Left ventricle myocardium inferior (tissue), 1 donor: Measurements from ENCODE around the gene TRAPPC12. TPM values are rescaled to one million over a fixed set of nuclear protein-coding genes. Genes with fewer than 3 reads are reported as not detected.

Experiments
- DNase-seq: peaks from one replicate; pipeline ENCODE4 v3.0.0-alpha.2; 2020
- H3K27ac ChIP-seq: fragments of 200-600 bp; replicated peaks from 2 replicates; pipeline ENCODE4 v1.8.0; 2021
- H3K27me3 ChIP-seq: fragments of 200-600 bp; 2 replicates; pipeline ENCODE4 v1.8.0; 2021; ENCODE audit warnings: low read depth
- H3K36me3 ChIP-seq: fragments of 200-600 bp; 2 replicates; pipeline ENCODE4 v1.8.0; 2021
- H3K4me1 ChIP-seq: fragments of 200-600 bp; 2 replicates; pipeline ENCODE4 v1.8.0; 2021
- H3K4me3 ChIP-seq: fragments of 200-600 bp; 2 replicates; pipeline ENCODE4 v1.8.0; 2021; ENCODE audit warnings: mild to moderate bottlenecking, moderate library complexity
- H3K9me3 ChIP-seq: fragments of 200-600 bp; replicated peaks from 2 replicates; pipeline ENCODE4 v1.8.0; 2021
- intact Hi-C: fragments of 100-400 bp; cut with micrococcal nuclease; formaldehyde crosslinking; loops from one replicate; pipeline ENCODE4 v1.11.0; 2022
- total RNA-seq: library from RNA; stranded (reverse); fragmentation: NEBNext Ultra II Directional; extraction: Animal tissue kit (Norgen Biotek cat#: 25700); gene quantifications from one replicate; pipeline ENCODE4 v1.2.1, GENCODE V29; 2021
- TF ChIP-seq, protein P1 (sequence below): fragments of 200-600 bp; IDR thresholded peaks from 2 replicates; pipeline ENCODE4 v1.8.0; 2021; ENCODE audit warnings: antibody characterized with exemption, mild to moderate bottlenecking, borderline replicate concordance
- donor health status: DM: no; HTN: yes; CAD: no; lungs with severe emphysema.

TRAPPC12 gene
- total RNA-seq, 1 donor from 2014 or later, result 127 TPM

DNA sequence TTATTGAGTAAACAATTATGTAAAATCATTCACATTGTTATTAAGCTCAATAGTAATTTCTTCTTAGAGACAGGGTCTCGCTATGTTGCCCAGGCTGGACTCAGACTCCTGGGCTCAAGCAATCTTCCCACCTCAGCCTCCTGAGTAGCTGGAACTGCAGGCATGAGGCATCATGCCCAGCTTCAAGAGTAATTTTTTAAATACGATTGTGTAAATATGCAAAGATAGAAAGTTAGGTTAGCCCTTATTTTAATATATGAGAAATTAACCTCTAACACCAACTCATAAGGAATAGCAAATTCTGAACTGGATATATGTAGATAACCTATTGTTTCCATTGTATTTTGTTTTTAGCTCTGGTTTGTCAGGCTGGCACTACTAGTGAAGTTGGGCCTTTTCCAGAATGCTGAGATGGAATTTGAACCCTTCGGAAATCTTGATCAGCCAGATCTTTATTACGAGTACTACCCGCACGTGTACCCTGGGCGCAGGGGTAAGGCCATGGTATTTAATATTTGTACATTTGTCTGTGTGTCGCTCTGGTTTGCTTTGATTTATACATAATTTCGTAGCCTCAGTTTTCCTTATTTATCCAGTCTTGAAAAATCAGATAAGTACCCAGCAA is 44.8 kb downstream of the TRAPPC12 start:
- Histone ChIP-seq H3K4me3 (no peak overlapping the region), H3K36me3 (peaks cover 53% of the 10 kb centered on the region), H3K4me1 (peaks cover 22% of the 10 kb centered on the region), H3K27me3 (no peaks in the 10 kb centered on the region), H3K27ac (no peak overlapping the region), H3K9me3 (no peaks in the 10 kb centered on the region)
- DNase-seq, result no peak
- intact Hi-C loops, result no loop called here
- TF ChIP-seq, protein P1, sequence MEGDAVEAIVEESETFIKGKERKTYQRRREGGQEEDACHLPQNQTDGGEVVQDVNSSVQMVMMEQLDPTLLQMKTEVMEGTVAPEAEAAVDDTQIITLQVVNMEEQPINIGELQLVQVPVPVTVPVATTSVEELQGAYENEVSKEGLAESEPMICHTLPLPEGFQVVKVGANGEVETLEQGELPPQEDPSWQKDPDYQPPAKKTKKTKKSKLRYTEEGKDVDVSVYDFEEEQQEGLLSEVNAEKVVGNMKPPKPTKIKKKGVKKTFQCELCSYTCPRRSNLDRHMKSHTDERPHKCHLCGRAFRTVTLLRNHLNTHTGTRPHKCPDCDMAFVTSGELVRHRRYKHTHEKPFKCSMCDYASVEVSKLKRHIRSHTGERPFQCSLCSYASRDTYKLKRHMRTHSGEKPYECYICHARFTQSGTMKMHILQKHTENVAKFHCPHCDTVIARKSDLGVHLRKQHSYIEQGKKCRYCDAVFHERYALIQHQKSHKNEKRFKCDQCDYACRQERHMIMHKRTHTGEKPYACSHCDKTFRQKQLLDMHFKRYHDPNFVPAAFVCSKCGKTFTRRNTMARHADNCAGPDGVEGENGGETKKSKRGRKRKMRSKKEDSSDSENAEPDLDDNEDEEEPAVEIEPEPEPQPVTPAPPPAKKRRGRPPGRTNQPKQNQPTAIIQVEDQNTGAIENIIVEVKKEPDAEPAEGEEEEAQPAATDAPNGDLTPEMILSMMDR, result peak; percentile 32

DNA sequence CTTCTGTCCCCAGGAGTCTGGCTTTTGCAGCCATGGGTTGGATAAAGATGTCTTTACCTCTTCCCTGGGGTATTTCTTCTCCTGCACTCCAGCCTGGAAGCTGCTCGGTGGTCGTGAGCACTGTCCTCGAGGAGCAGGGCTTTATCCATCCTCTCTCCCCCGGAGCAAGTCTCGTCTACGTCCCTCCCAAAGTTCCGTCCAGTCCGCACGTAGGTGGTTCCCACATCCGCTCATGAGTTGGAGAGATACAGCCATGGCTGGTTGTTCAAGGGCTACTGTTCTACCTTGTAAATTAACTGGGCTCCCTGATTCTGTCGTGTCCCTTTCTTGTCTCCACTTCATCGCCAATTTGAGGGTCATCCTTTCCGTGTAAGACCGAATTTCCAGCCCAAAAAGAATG is 47.1 kb downstream of the TRAPPC12 start:
- TF ChIP-seq, protein P1, result no peak
- Histone ChIP-seq H3K27ac (no peak overlapping the region), H3K9me3 (no peaks in the 10 kb centered on the region), H3K36me3 (peaks cover 63% of the 10 kb centered on the region), H3K4me3 (no peak overlapping the region), H3K27me3 (no peaks in the 10 kb centered on the region), H3K4me1 (peaks cover 11% of the 10 kb centered on the region)
- intact Hi-C loops, result no loop called here
- no peak for DNase-seq

DNA sequence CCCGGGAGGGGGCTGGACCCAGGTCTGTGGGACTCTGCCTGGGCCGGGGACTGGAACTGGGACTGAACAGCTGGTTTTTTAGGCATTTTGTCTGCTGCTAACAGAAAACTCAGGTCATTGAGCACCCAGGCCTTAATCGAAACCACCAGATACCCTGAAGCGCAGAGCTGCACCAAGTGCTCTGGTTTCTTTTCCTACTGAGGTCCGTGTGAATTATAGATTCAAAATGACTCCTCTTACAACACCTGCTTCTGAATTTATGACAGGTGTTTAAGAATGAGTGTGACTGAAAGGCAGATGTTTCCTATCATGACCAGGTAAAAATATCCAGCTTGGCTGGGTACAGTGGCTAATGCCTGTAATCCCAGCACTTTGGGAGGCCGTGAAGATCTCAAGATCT is 47.8 kb downstream of the TRAPPC12 start:
- intact Hi-C loops, result no loop called here
- Histone ChIP-seq H3K9me3 (no peaks in the 10 kb centered on the region), H3K36me3 (peaks cover 56% of the 10 kb centered on the region)

DNA sequence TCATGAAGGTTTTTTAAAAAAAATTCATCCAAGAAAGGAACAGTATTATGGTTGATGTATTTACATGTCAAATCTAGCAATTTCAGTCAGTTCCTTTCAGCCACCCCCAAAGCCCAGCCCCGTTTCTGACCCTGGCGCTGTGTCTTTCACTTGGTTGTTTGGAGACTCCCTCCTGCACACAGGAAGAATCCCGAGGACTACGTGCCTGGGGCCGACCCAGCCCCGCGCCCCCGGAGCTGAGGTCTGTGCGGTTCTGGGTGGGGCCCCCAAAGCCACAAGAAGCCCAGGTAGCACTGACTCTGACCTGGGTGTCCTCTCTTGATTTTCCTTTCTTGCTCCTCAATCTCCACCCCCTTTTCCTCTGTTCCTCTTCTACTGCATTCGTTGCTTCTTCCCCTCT is 49.1 kb downstream of the TRAPPC12 start:
- Histone ChIP-seq H3K27me3 (no peaks in the 10 kb centered on the region), H3K4me1 (peaks cover 21% of the 10 kb centered on the region), H3K27ac (no peak overlapping the region), H3K36me3 (peaks cover 43% of the 10 kb centered on the region), H3K9me3 (no peaks in the 10 kb centered on the region), H3K4me3 (no peak overlapping the region)
- intact Hi-C loops, result no loop called here
- TF ChIP-seq, protein P1, result no peak
- no peak for DNase-seq

More for the DNA sequence above, 47.8 kb downstream of the TRAPPC12 start:
- Histone ChIP-seq H3K27me3 (no peaks in the 10 kb centered on the region), H3K4me3 (no peak overlapping the region), H3K4me1 (peaks cover 9% of the 10 kb centered on the region), H3K27ac (no peak overlapping the region)
- TF ChIP-seq, protein P1, result no peak
- DNase-seq, result no peak

DNA sequence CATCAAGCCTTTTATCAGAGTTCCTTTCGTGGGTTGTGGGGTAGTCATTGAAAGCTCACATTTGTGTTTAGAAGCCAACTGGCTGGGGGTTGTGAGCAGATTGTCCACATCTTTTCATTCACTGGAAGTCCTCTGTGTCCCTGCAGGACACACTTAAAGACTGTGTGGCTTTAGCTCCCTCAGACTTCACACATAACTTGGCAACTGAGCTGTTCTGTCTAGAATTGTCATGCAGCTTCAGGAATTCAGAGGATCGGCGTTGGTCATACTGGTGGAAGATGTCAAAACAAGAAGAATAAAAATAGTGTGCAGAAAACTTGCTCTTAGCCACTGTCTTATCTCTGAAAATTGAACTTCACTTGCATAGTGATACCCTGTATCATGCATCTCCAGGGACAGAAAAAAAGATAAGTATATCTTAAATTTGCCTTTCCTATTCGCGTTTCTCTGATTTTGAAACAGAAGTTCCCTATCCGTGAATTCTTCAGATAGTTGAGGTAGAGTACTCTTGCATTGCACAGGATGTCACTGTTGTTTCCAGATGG is 49.6 kb downstream of the TRAPPC12 start:
- intact Hi-C loops, result no loop called here
- Histone ChIP-seq H3K36me3 (peaks cover 46% of the 10 kb centered on the region), H3K4me1 (peaks cover 26% of the 10 kb centered on the region)

More for the DNA sequence above, 49.6 kb downstream of the TRAPPC12 start:
- no peak overlapping the region for H3K27ac ChIP-seq
- H3K9me3 ChIP-seq, result no peaks in the 10 kb centered on the region
- no peaks in the 10 kb centered on the region for H3K27me3 ChIP-seq
- no peak for DNase-seq
- H3K4me3 ChIP-seq, result no peak overlapping the region
- TF ChIP-seq, protein P1, result no peak
